ENCODE results near the gene PRKAR1B.

- TF ChIP-seq CTCF (conservative IDR thresholded peaks at IDR 0.05; ENCODE audit: low read depth, low read length) (no peak), EZH2 (IDR thresholded peaks at IDR 0.05; ENCODE audit: borderline replicate concordance, low read depth, low read length, poor library complexity, severe bottlenecking) (no peak)
Measured at GRCh38 chr7:515628-516027, 211.5 kb downstream of the PRKAR1B start.

Measured in A673 (cell line).